ENCODE results near the gene NMU.

DNA sequence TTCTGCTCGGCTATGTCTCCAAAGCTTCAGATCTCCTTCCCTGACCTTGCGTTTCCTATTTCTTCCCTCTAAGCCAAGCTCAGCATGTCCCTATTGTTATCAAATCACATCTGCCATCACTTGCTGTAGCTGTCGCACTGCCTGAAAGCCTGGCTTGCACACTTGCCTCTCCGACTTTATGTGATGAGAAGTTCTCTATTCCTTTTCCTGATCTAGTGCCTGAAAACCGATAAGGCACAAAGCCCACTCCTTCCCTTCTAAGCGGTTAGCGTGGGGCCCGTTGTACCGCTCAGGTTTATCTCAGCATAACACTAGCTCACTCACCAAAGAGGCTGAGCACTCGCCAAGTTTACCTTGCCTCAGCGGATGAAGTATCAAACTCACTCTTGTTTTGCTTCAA, 816 bp downstream of the NMU start:
- no peak for TF ChIP-seq POLR2A (IDR thresholded peaks at IDR 0.05)
- TF ChIP-seq, protein P1, sequence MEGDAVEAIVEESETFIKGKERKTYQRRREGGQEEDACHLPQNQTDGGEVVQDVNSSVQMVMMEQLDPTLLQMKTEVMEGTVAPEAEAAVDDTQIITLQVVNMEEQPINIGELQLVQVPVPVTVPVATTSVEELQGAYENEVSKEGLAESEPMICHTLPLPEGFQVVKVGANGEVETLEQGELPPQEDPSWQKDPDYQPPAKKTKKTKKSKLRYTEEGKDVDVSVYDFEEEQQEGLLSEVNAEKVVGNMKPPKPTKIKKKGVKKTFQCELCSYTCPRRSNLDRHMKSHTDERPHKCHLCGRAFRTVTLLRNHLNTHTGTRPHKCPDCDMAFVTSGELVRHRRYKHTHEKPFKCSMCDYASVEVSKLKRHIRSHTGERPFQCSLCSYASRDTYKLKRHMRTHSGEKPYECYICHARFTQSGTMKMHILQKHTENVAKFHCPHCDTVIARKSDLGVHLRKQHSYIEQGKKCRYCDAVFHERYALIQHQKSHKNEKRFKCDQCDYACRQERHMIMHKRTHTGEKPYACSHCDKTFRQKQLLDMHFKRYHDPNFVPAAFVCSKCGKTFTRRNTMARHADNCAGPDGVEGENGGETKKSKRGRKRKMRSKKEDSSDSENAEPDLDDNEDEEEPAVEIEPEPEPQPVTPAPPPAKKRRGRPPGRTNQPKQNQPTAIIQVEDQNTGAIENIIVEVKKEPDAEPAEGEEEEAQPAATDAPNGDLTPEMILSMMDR (IDR thresholded peaks at IDR 0.05) = no peak
